Measurements from ENCODE around the gene SAP130. TPM values are rescaled to one million over a fixed set of nuclear protein-coding genes. Genes with fewer than 3 reads are reported as not detected.

Gene SAP130
- total and polyA plus RNA-seq, 2 of the 8 experiments (the other 6 are each of a cell fraction or from before 2014, with no cell fraction given) = 51.4 to 54.3 TPM

- Histone ChIP-seq H4K8ac (ENCODE audit: extremely low read depth, insufficient read depth, low read length) (no peak overlapping the region), H2AFZ (ENCODE audit: low read length) (no peak overlapping the region), H2BK20ac (ENCODE audit: low read length) (no peak overlapping the region), H3K4me2 (ENCODE audit: insufficient read depth in 1 of 2, low read depth in 2 of 2, low read length in 2 of 2) (no peak overlapping the region), H3K36me3 (ENCODE audit: control insufficient read depth in 2 of 4, insufficient read depth in 4 of 4, low read length in 3 of 4) (peaks cover 43 to 94% (median 84%) of the 10 kb centered on the region in 4 experiments), H3K14ac (ENCODE audit: insufficient read length) (no peak overlapping the region), H3K9ac (replicated peaks in 1 of 4; ENCODE audit: extremely low read depth in 1 of 4, low read depth in 3 of 4, low read length in 3 of 4) (no peak overlapping the region), H3K27ac (ENCODE audit: low read depth, low read length) (no peak overlapping the region), H2BK15ac (ENCODE audit: low read length) (no peak overlapping the region), H3K79me2 (ENCODE audit: control insufficient read depth in 1 of 2, insufficient read depth in 2 of 2, low read length in 2 of 2) (no peaks in the 10 kb centered on the region), H3K9me3 (ENCODE audit: insufficient read depth in 2 of 2, low read depth in 1 of 2, low read length in 1 of 2) (no peaks in the 10 kb centered on the region), H3K56ac (replicated peaks; ENCODE audit: insufficient read length, low read depth, low read length) (no peak overlapping the region), H3K23me2 (ENCODE audit: low read depth, low read length) (no peaks in the 10 kb centered on the region), H3K4me1 (replicated peaks in 1 of 4; ENCODE audit: control insufficient read depth in 3 of 4, insufficient read depth in 4 of 4, low read length in 3 of 4) (no peaks in the 10 kb centered on the region), H4K20me1 (replicated peaks in 1 of 2; ENCODE audit: control insufficient read depth in 1 of 2, insufficient read depth in 2 of 2, low read length in 2 of 2) (peaks cover 2 to 5% of the 10 kb centered on the region in 2 experiments), H3K27me3 (replicated peaks in 1 of 4; ENCODE audit: control insufficient read depth in 3 of 4, extremely low read depth in 1 of 4, insufficient read depth in 3 of 4, low read length in 3 of 4) (no peaks in the 10 kb centered on the region), H2BK5ac (ENCODE audit: low read depth, low read length) (no peak overlapping the region), H3K79me1 (ENCODE audit: low read depth, low read length) (0 out of 2 replicates have a peak, but pooled peaks cover 2% of the 10 kb centered on the region), H3K4me3 (ENCODE audit: extremely low read depth in 1 of 4, insufficient read depth in 2 of 4, low read depth in 3 of 4, low read length in 4 of 4) (no peak overlapping the region), H3K4ac (replicated peaks; ENCODE audit: insufficient read length, low read depth, low read length) (no peak overlapping the region), H3K23ac (ENCODE audit: insufficient read length) (no peak overlapping the region), H3K18ac (ENCODE audit: extremely low read depth, low read length) (no peak overlapping the region), H4K91ac (replicated peaks; ENCODE audit: insufficient read length, low read length) (no peak overlapping the region), H4K5ac (ENCODE audit: insufficient read length, low read depth, low read length) (no peak overlapping the region), H2BK12ac (ENCODE audit: low read depth, low read length) (no peak overlapping the region), H2AK5ac (ENCODE audit: low read depth, low read length) (no peak overlapping the region), H2BK120ac (replicated peaks; ENCODE audit: low read depth, low read length) (no peak overlapping the region)
- FAIRE-seq = no peak
- WGBS, 2 experiments (ENCODE audit: extremely low coverage in 1 of 2, insufficient coverage in 1 of 2, insufficient read length in 1 of 2, insufficient replicate concordance in 2 of 2, low coverage in 1 of 2, low lambda C conversion rate in 2 of 2, missing lambda C conversion rate in 1 of 2) = 98% methylated on average over 3 of the region's 3 CpGs; no CpG with 5 or more reads in 1 of the 2 experiments
- POLR2A ChIA-PET (ENCODE audit: partially characterized antibody) = no interaction called here
- CTCF ChIA-PET (ENCODE audit: partially characterized antibody) = interaction anchor here (0.7 to 1.0 kb wide), 3 partner anchors 13 to 129 kb away, joined by 3 to 4 read pairs (median 3); no protein-coding TSS in a partner anchor
- DNase-seq (ENCODE audit: low read depth in 1 of 2, low spot score in 2 of 2) = no peak
- no peak for TF ChIP-seq CHD1 (IDR thresholded peaks at IDR 0.05; ENCODE audit: low read depth, low read length)
- TF ChIP-seq SIRT6 (IDR thresholded peaks at IDR 0.05; ENCODE audit: low read length) = no peak
- no peak for TF ChIP-seq HDAC6 (IDR thresholded peaks at IDR 0.05; ENCODE audit: low read depth, low read length)
- TF ChIP-seq ATF2 (IDR thresholded peaks at IDR 0.05; ENCODE audit: low read length) = no peak
- TF ChIP-seq GTF2F1 (IDR thresholded peaks at IDR 0.05; ENCODE audit: borderline replicate concordance, low read depth, low read length) = no peak
- TF ChIP-seq RNF2 (IDR thresholded peaks at IDR 0.05; ENCODE audit: borderline replicate concordance, low read depth, low read length, missing control alignments, poor library complexity, severe bottlenecking) = no peak
- TF ChIP-seq JUN (IDR thresholded peaks at IDR 0.05; ENCODE audit: low read depth, low read length) = no peak
- TF ChIP-seq TCF12 (IDR thresholded peaks at IDR 0.05; ENCODE audit: low read depth, low read length) = no peak
- TF ChIP-seq ATF3 (IDR thresholded peaks at IDR 0.05; ENCODE audit: insufficient read depth, low read depth, low read length) = no peak
These were observed 15.2 kb downstream of the SAP130 start for GRCh38 chr2:128012698-128013097.

All from H1 (cell line).